GM12864 (cell line): ENCODE measurements around the gene FRMD4A.
A peak's percentile ranks its signal among the peaks of the same experiment; 100 is the strongest.

Experiments used
- DNase-seq: peaks from one replicate; pipeline ENCODE4 v3.0.0-alpha.2; 2011; ENCODE audit warnings: low read depth
- H3K4me3 ChIP-seq: 2 replicates; pipeline ENCODE4 v1.5.1; 2011; ENCODE audit warnings: mild to moderate bottlenecking, low read depth, low read length, control low read depth
- TF ChIP-seq, protein P1 (sequence below): IDR thresholded peaks from 2 replicates; pipeline ENCODE4 v1.5.1; 2011; ENCODE audit warnings: low read depth, mild to moderate bottlenecking, moderate library complexity, low read length, control low read depth, inconsistent platforms; ENCODE audit errors: missing control alignments

FRMD4A gene

DNA sequence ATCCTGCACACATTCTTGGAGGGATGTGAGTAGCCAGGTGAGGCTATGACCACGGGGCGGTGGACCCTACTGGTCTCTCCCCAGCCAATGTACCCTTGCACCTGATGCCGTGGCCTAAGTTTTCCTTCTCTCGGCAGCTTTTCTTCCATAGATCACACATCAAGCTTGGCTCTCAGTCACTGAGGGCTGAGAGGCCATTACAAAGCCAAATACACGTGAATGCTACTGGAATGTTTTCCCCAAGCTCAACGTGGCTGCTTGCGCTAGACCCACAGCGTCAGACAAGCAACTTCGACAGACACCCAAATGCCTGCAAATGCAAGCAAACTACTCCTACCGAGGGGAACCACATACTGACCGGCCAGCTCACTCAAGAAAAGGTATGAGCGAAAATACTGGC is 660.8 kb downstream of the FRMD4A start:
- H3K4me3 ChIP-seq: no peak overlapping the region
- TF ChIP-seq, protein P1, sequence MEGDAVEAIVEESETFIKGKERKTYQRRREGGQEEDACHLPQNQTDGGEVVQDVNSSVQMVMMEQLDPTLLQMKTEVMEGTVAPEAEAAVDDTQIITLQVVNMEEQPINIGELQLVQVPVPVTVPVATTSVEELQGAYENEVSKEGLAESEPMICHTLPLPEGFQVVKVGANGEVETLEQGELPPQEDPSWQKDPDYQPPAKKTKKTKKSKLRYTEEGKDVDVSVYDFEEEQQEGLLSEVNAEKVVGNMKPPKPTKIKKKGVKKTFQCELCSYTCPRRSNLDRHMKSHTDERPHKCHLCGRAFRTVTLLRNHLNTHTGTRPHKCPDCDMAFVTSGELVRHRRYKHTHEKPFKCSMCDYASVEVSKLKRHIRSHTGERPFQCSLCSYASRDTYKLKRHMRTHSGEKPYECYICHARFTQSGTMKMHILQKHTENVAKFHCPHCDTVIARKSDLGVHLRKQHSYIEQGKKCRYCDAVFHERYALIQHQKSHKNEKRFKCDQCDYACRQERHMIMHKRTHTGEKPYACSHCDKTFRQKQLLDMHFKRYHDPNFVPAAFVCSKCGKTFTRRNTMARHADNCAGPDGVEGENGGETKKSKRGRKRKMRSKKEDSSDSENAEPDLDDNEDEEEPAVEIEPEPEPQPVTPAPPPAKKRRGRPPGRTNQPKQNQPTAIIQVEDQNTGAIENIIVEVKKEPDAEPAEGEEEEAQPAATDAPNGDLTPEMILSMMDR: no peak
- DNase-seq: no peak

DNA sequence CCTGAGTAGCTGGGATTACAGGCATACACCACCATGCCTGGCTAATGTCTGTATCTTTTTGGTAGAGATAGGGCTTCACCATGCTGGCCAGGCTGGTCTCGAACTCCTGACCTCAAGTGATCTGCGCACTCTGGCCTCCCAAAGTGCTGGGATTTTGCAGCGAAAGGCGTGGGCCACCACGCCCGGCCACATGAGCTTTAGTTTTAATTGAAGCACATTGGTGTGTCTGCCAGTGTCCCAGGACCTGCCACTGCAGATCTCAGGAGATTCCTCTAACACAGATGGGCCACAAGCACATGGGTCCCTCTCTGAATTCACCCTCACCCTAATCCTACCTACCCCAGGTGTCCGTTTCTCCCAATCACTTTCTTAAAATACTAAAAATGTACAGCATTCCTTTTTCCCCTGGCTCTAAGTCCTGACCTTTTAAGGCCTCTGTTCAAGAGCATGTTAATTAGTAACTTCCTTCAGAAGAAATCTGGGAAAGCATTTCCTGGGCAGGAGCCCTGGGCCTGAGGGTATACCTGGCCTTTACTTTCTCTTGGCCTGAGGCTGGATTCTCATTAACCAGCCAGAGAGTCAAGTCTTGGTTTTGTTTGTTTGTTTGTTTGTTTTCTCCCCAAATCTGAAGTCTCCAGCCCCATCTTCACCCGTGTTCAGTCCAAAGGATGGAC is 661.4 kb downstream of the FRMD4A start:
- no peak for DNase-seq

GRCh38 chr10:13668126-13668525 is 662.6 kb downstream of the FRMD4A start:
- no peak for DNase-seq
- TF ChIP-seq, protein P1: no peak
- no peak overlapping the region for H3K4me3 ChIP-seq

More for the DNA sequence above, 661.4 kb downstream of the FRMD4A start:
- TF ChIP-seq, protein P1: no peak
- no peak overlapping the region for H3K4me3 ChIP-seq

GRCh38 chr10:13665516-13666262 is 665.0 kb downstream of the FRMD4A start:
- TF ChIP-seq, protein P1: no peak
- no peak overlapping the region for H3K4me3 ChIP-seq
- DNase-seq: no peak

GRCh38 chr10:13661256-13661655 is 669.5 kb downstream of the FRMD4A start:
- no peak overlapping the region for H3K4me3 ChIP-seq
- TF ChIP-seq, protein P1: no peak
- no peak for DNase-seq

DNA sequence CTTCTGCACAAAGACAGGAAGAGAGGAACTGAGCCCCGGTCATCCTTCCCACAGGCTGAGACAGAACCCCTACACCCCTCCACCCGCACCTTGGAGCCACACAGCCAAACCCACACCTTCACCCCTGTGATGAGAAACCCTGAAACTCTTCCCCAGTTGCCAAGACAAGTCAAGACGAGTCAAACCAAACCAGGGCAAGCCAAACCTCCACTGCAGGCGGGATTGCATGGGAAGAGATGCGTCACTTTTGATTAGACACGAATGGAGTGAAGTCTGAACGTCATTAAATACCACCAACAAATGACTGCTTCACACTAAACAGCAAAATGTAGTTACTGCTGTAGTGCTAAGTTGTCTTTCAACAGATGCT is 670.2 kb downstream of the FRMD4A start:
- H3K4me3 ChIP-seq: no peak overlapping the region
- TF ChIP-seq, protein P1: no peak
- no peak for DNase-seq

GRCh38 chr10:13659887-13660550 is 670.7 kb downstream of the FRMD4A start:
- TF ChIP-seq, protein P1: peak; percentile 83
- H3K4me3 ChIP-seq: no peak overlapping the region
- peak; percentile 30 for DNase-seq
